ENCODE data around the gene ROR1.

The ROR1 gene

GRCh38 chr1:63906047-63906704 lies 132.4 kb downstream of the ROR1 start:
- H3K4me3 ChIP-seq (replicated peaks; ENCODE audit: low read depth, low read length), result no peak overlapping the region
- DNase-seq (ENCODE audit: extremely low read depth, low read depth), result peak; percentile 41
- TF ChIP-seq CTCF (IDR thresholded peaks at IDR 0.05; ENCODE audit: low read depth, low read length, missing control alignments), result no peak

- DNase-seq (ENCODE audit: extremely low read depth, low read depth), result no peak
- TF ChIP-seq CTCF (IDR thresholded peaks at IDR 0.05; ENCODE audit: low read depth, low read length, missing control alignments), result no peak
- H3K4me3 ChIP-seq (replicated peaks; ENCODE audit: low read depth, low read length), result no peak overlapping the region
These were observed 133.2 kb downstream of the ROR1 start for GRCh38 chr1:63907051-63907450.

GRCh38 chr1:63908016-63908415 lies 134.2 kb downstream of the ROR1 start:
- DNase-seq (ENCODE audit: extremely low read depth, low read depth), result no peak
- no peak for TF ChIP-seq CTCF (IDR thresholded peaks at IDR 0.05; ENCODE audit: low read depth, low read length, missing control alignments)
- no peak overlapping the region for H3K4me3 ChIP-seq (replicated peaks; ENCODE audit: low read depth, low read length)

- peak; percentile 80 for DNase-seq (ENCODE audit: extremely low read depth, low read depth)
- H3K4me3 ChIP-seq (replicated peaks; ENCODE audit: low read depth, low read length), result no peak overlapping the region
- no peak for TF ChIP-seq CTCF (IDR thresholded peaks at IDR 0.05; ENCODE audit: low read depth, low read length, missing control alignments)
These were observed 135.7 kb downstream of the ROR1 start for GRCh38 chr1:63909526-63909925.

- TF ChIP-seq CTCF (IDR thresholded peaks at IDR 0.05; ENCODE audit: low read depth, low read length, missing control alignments), result no peak
- no peak overlapping the region for H3K4me3 ChIP-seq (replicated peaks; ENCODE audit: low read depth, low read length)
- DNase-seq (ENCODE audit: extremely low read depth, low read depth), result no peak
These were observed 137.2 kb downstream of the ROR1 start for GRCh38 chr1:63911049-63911448.

GRCh38 chr1:63912643-63913042 lies 138.8 kb downstream of the ROR1 start:
- no peak for DNase-seq (ENCODE audit: extremely low read depth, low read depth)
- TF ChIP-seq CTCF (IDR thresholded peaks at IDR 0.05; ENCODE audit: low read depth, low read length, missing control alignments), result no peak

GRCh38 chr1:63913533-63913932 lies 139.7 kb downstream of the ROR1 start:
- no peak for TF ChIP-seq CTCF (IDR thresholded peaks at IDR 0.05; ENCODE audit: low read depth, low read length, missing control alignments)
- no peak overlapping the region for H3K4me3 ChIP-seq (replicated peaks; ENCODE audit: low read depth, low read length)
- no peak for DNase-seq (ENCODE audit: extremely low read depth, low read depth)

More at GRCh38 chr1:63912643-63913042, 138.8 kb downstream of the ROR1 start:
- H3K4me3 ChIP-seq (replicated peaks; ENCODE audit: low read depth, low read length), result no peak overlapping the region
